HepG2 (cell line): ENCODE measurements around the gene ZFAND3. TPM values are rescaled to one million over a fixed set of nuclear protein-coding genes. Genes with fewer than 3 reads are reported as not detected.

Source experiments
- ATAC-seq: fragments of 200-7000 bp; cut with Tn5 transposase; 3 replicates; pipeline ENCODE4 v1.9.1; 2020; ENCODE audit warnings: mild to moderate bottlenecking, moderate library complexity
- BruUV-seq: library from RNA; stranded (reverse); fragments of 400-500 nt; replicated peaks from 2 replicates; lab custom pipeline; 2021; lab: Mats Ljungman, UMichigan
- CTCF ChIA-PET: fragments of 300-600 bp; formaldehyde crosslinking; extraction: SDS; loops from one replicate; lab custom pipeline; 2021; ENCODE audit warnings: low total read pairs, inconsistent platforms, low intra/inter-chr PET ratio; lab: Yijun Ruan, JAX
- POLR2A ChIA-PET: fragments of 350-600 bp; sonication (Branson Sonifier 250); formaldehyde crosslinking; loops from one replicate; lab custom pipeline; 2020; ENCODE audit warnings: antibody characterized with exemption, inconsistent platforms; lab: Yijun Ruan, JAX
- DNase-seq: peaks from one replicate; pipeline ENCODE4 v3.0.0-alpha.2; 2015; ENCODE audit warnings: low spot score
- FAIRE-seq: peaks from 3 replicates; lab custom pipeline; 2011; peaks lifted over from hg19 to GRCh38; lab: Jason Lieb, UNC
- H2AFZ ChIP-seq: one replicate; pipeline ENCODE4 v1.6.1; 2011; ENCODE audit warnings: low read length, inconsistent platforms
- H3K27ac ChIP-seq: fragments of 300-600 bp; 3 replicates; pipeline ENCODE4 v1.8.0; 2011; ENCODE audit warnings: mixed run types, mild to moderate bottlenecking, mixed read lengths, low read length, inconsistent platforms; ENCODE audit not compliant: insufficient read depth; ENCODE audit errors: extremely low read length
- H3K27me3 ChIP-seq, 2 experiments: fragments of 200-600 bp in 1 of 2; 2 replicates in 1 of 2; 3 replicates in 1 of 2; pipeline versions ENCODE4 v1.6.0 to v1.8.0; 2011; ENCODE audit warnings: low read length in 2 of 2, mild to moderate bottlenecking in 2 of 2, moderate library complexity in 2 of 2, inconsistent platforms in 1 of 2; ENCODE audit not compliant: insufficient read depth in 2 of 2, control insufficient read depth in 1 of 2
- H3K36me3 ChIP-seq, 2 experiments: fragments of 200-600 bp in 1 of 2; replicated peaks in 1 of 2; 2 replicates in 1 of 2; 3 replicates in 1 of 2; pipeline versions ENCODE4 v1.5.1 to v1.8.0; 2011; ENCODE audit warnings: low read length in 2 of 2, inconsistent platforms in 1 of 2; ENCODE audit not compliant: insufficient read depth in 2 of 2, control insufficient read depth in 1 of 2
- H3K4me1 ChIP-seq: 2 replicates; pipeline ENCODE4 v1.5.1; 2012; ENCODE audit warnings: low read length, inconsistent platforms; ENCODE audit not compliant: insufficient read depth
- H3K4me2 ChIP-seq: 2 replicates; pipeline ENCODE4 v1.6.0; 2011; ENCODE audit warnings: low read depth, low read length, inconsistent platforms
- H3K4me3 ChIP-seq, 3 experiments: fragments of 200-600 bp in 1 of 3; sonication (generic), shearing (Covaris generic) in 1 of 3; replicated peaks in 1 of 3; 2 replicates each; pipeline ENCODE4 v1.5.1; 2011 to 2016; ENCODE audit warnings: low read length in 3 of 3, inconsistent platforms in 2 of 3, low read depth in 2 of 3, mild to moderate bottlenecking in 2 of 3, control low read depth in 1 of 3, mixed read lengths in 1 of 3; ENCODE audit not compliant: insufficient read depth in 1 of 3
- H3K79me2 ChIP-seq: one replicate; pipeline ENCODE4 v1.6.1; 2011; ENCODE audit warnings: low read length, inconsistent platforms; ENCODE audit not compliant: insufficient read depth
- H3K9ac ChIP-seq: 2 replicates; pipeline ENCODE4 v1.6.0; 2011; ENCODE audit warnings: mild to moderate bottlenecking, low read depth, low read length, inconsistent platforms; ENCODE audit not compliant: insufficient read depth
- H3K9me3 ChIP-seq: 2 replicates; pipeline ENCODE4 v1.5.1; 2012; ENCODE audit warnings: mild to moderate bottlenecking, low read length
- H4K20me1 ChIP-seq: 2 replicates; pipeline ENCODE4 v1.6.0; 2011; ENCODE audit warnings: inconsistent platforms, mild to moderate bottlenecking, low read length, moderate library complexity; ENCODE audit not compliant: insufficient read depth
- BRF2 ChIP-seq: sonication (generic); formaldehyde crosslinking; IDR thresholded peaks from 2 replicates; pipeline ENCODE4 v1.8.1; 2022; ENCODE audit warnings: mild to moderate bottlenecking, missing genetic modification reagents
- CTCF ChIP-seq: sonication (generic); formaldehyde crosslinking; IDR thresholded peaks from 2 replicates; pipeline ENCODE4 v1.5.0; 2020; ENCODE audit warnings: mild to moderate bottlenecking, missing genetic modification reagents, moderate library complexity
- DRAP1 ChIP-seq: IDR thresholded peaks from 2 replicates; pipeline ENCODE4 v1.6.1; 2016; ENCODE audit warnings: missing genetic modification reagents, missing compliant biosample characterization
- ELF1 ChIP-seq: sonication (generic); formaldehyde crosslinking; IDR thresholded peaks from 2 replicates; pipeline ENCODE4 v1.4.0; 2020; ENCODE audit warnings: missing genetic modification reagents
- HES4 ChIP-seq: sonication (generic); formaldehyde crosslinking; IDR thresholded peaks from 2 replicates; pipeline ENCODE4 v1.9.0; 2021; ENCODE audit warnings: mild to moderate bottlenecking, missing genetic modification reagents, borderline replicate concordance
- NFE2 ChIP-seq: sonication (generic); formaldehyde crosslinking; IDR thresholded peaks from 2 replicates; pipeline ENCODE4 v1.4.0; 2020; ENCODE audit warnings: missing genetic modification reagents
- NFIC ChIP-seq: IDR thresholded peaks from 2 replicates; pipeline ENCODE4 v1.6.1; 2012; ENCODE audit warnings: mild to moderate bottlenecking, low read length, inconsistent platforms
- NRL ChIP-seq: sonication (generic); formaldehyde crosslinking; IDR thresholded peaks from 2 replicates; pipeline ENCODE4 v1.5.0; 2020; ENCODE audit warnings: missing genetic modification reagents, mild to moderate bottlenecking, moderate library complexity, borderline replicate concordance
- RBM22 ChIP-seq: fragments of 200-400 bp; formaldehyde crosslinking; optimal IDR thresholded peaks from 2 replicates; pipeline ENCODE3; 2017; ENCODE audit warnings: mild to moderate bottlenecking, low read length, moderate library complexity
- TEAD3 ChIP-seq: optimal IDR thresholded peaks from 2 replicates; pipeline ENCODE3; 2016; ENCODE audit warnings: borderline replicate concordance
- TERF1 ChIP-seq: sonication (generic); formaldehyde crosslinking; IDR thresholded peaks from 2 replicates; pipeline ENCODE4 v1.8.0; 2022; ENCODE audit warnings: mild to moderate bottlenecking, missing genetic modification reagents, moderate library complexity
- TP53 ChIP-seq: sonication (generic); formaldehyde crosslinking; conservative IDR thresholded peaks from 2 replicates; pipeline ENCODE4 v1.4.0; 2020; ENCODE audit warnings: missing genetic modification reagents
- ZBTB14 ChIP-seq: sonication (generic); formaldehyde crosslinking; IDR thresholded peaks from 2 replicates; pipeline ENCODE4 v1.4.0; 2020; ENCODE audit warnings: missing genetic modification reagents
- ZNF484 ChIP-seq: sonication (generic); formaldehyde crosslinking; IDR thresholded peaks from 2 replicates; pipeline ENCODE4 v1.5.1; 2020; ENCODE audit warnings: mild to moderate bottlenecking, low read depth, missing genetic modification reagents, borderline replicate concordance
- WGBS: methylation state at CpG from one replicate; pipeline ENCODE4 v1.1.6; 2017; ENCODE audit warnings: low lambda C conversion rate; 5-methylcytosine and 5-hydroxymethylcytosine counted together
- in situ Hi-C: cut with HindIII; loops from 2 replicates; pipeline ENCODE4 v1.10.0; 2017; ENCODE audit warnings: low pct_unique_long_range_greater_than_20kb; ENCODE audit not compliant: extremely low pct_ligation_motif_present
- intact Hi-C: fragments of 100-400 bp; cut with micrococcal nuclease; formaldehyde crosslinking; loops from one replicate; pipeline ENCODE4 v1.10.0; 2022; ENCODE audit not compliant: unreplicated experiment
- polyA plus RNA-seq, 8 experiments: library from polyadenylated mRNA; depleted of rRNA in 3 of 8; stranded (reverse) in 7 of 8; unstranded in 1 of 8; fragments of >200 nt; fragmentation: Illumina TruSeq in 4 of 8; extraction: Trizol in 4 of 8; gene quantifications; 2 replicates each; pipeline versions ENCODE4 v1.2.1 to v1.2.3, GENCODE V29; 2011 to 2016; ENCODE audit warnings: low read depth in 4 of 8, missing spikeins in 1 of 8, mixed read lengths in 1 of 8; ENCODE audit not compliant: insufficient read depth in 1 of 8
- total RNA-seq, 5 experiments: library from RNA; depleted of rRNA; stranded (reverse); fragments of >200 nt; fragmentation: Illumina TruSeq; extraction: Trizol; gene quantifications; 2 replicates each; pipeline ENCODE4 v1.2.3, GENCODE V29; 2016; ENCODE audit warnings: low read depth in 1 of 5

The ZFAND3 gene
- total and polyA plus RNA-seq, 2 of the 13 experiments (the other 11 are each of a cell fraction or from before 2014, with no cell fraction given) = 16.4 to 17.1 TPM

GRCh38 chr6:37777272-37777834 lies 42.2 kb upstream of the ZFAND3 start:
- in situ Hi-C loops = no loop called here
- no peak overlapping the region for H3K4me2 ChIP-seq

More at GRCh38 chr6:37777272-37777834, 42.2 kb upstream of the ZFAND3 start:
- intact Hi-C loops = no loop called here
- peak; percentile 45 for ATAC-seq
- H4K20me1 ChIP-seq = no peaks in the 10 kb centered on the region
- H3K4me1 ChIP-seq = peaks cover 18% of the 10 kb centered on the region; the same call in 1 of the 2 replicates
- no peaks in the 10 kb centered on the region for H3K36me3 ChIP-seq
- H3K79me2 ChIP-seq = no peaks in the 10 kb centered on the region
- TF ChIP-seq TERF1 (no peak), CTCF (peak; percentile 13; the same call in 1 of the 2 replicates), NFE2 (no peak), HES4 (CRISPR knock-in tag) (peak; percentile 49; the same call in 1 of the 2 replicates), DRAP1 (no peak), TP53 (no peak), ZNF484 (CRISPR knock-in tag) (no peak), NFIC (no peak), TEAD3 (CRISPR knock-in tag) (no peak), BRF2 (CRISPR knock-in tag) (no peak), ELF1 (CRISPR knock-in tag) (no peak), NRL (0 out of 2 replicates have a peak, but pooled peaks have one; percentile 37), ZBTB14 (no peak), RBM22 (no peak)
- TF ChIP-seq, all 625 proteins: peak for 3
- H3K27me3 ChIP-seq = peaks cover 1 to 29% of the 10 kb centered on the region in 2 experiments; a peak in 3 of 5 replicates
- H2AFZ ChIP-seq = no peak overlapping the region
- no peak overlapping the region; a peak in 1 of 6 replicates for H3K4me3 ChIP-seq
- POLR2A ChIA-PET = no interaction called here
- H3K9ac ChIP-seq = no peak overlapping the region
- DNase-seq = no peak
- H3K9me3 ChIP-seq = no peaks in the 10 kb centered on the region
- no TSS peak for BruUV-seq
- 25% methylated on average over 10 of the region's 10 CpGs for WGBS
- no peak for FAIRE-seq
- no peak overlapping the region for H3K27ac ChIP-seq
- CTCF ChIA-PET = no interaction called here
